ENCODE results near the gene SHPK.
"Not testable (repeated sequence)": the region's sequence is repeated elsewhere in the genome, so short reads cannot be mapped to it uniquely, and the experiment has no call there.

The SHPK gene

GRCh38 chr17:3590768-3591167 is 45.3 kb downstream of the SHPK start:
- no peak for DNase-seq (ENCODE audit: low read depth in 3 of 3, low spot score in 1 of 3)

GRCh38 chr17:3590231-3590630 is 45.8 kb downstream of the SHPK start:
- no peak for DNase-seq (ENCODE audit: low read depth in 3 of 3, low spot score in 1 of 3)

GRCh38 chr17:3589784-3590183 is 46.3 kb downstream of the SHPK start:
- DNase-seq (ENCODE audit: low read depth in 3 of 3, low spot score in 1 of 3), result no peak

- no peak for DNase-seq (ENCODE audit: low read depth in 3 of 3, low spot score in 1 of 3)
Observed at GRCh38 chr17:3585826-3586225, 50.2 kb downstream of the SHPK start.

GRCh38 chr17:3583456-3583855 is 52.6 kb downstream of the SHPK start:
- no peak for DNase-seq (ENCODE audit: low read depth in 3 of 3, low spot score in 1 of 3)

GRCh38 chr17:3582915-3583314 is 53.1 kb downstream of the SHPK start:
- DNase-seq (ENCODE audit: low read depth in 3 of 3, low spot score in 1 of 3), result no peak

- DNase-seq (ENCODE audit: low read depth in 3 of 3, low spot score in 1 of 3), result not testable (repeated sequence)
Observed at GRCh38 chr17:3578667-3579066, 57.4 kb downstream of the SHPK start.

GRCh38 chr17:3576970-3577369 is 59.1 kb downstream of the SHPK start:
- DNase-seq (ENCODE audit: low read depth in 3 of 3, low spot score in 1 of 3), result no peak

- DNase-seq (ENCODE audit: low read depth in 3 of 3, low spot score in 1 of 3), result no peak
Observed at GRCh38 chr17:3575511-3575910, 60.5 kb downstream of the SHPK start.

GRCh38 chr17:3574231-3574630 is 61.8 kb downstream of the SHPK start:
- no peak for DNase-seq (ENCODE audit: low read depth in 3 of 3, low spot score in 1 of 3)

- DNase-seq (ENCODE audit: low read depth in 3 of 3, low spot score in 1 of 3), result no peak
Observed at GRCh38 chr17:3573246-3574100, 62.6 kb downstream of the SHPK start.

- no peak for DNase-seq (ENCODE audit: low read depth in 3 of 3, low spot score in 1 of 3)
Observed at GRCh38 chr17:3572231-3572630, 63.8 kb downstream of the SHPK start.

GRCh38 chr17:3571043-3571900 is 64.8 kb downstream of the SHPK start:
- no peak for DNase-seq (ENCODE audit: low read depth in 3 of 3, low spot score in 1 of 3)

GRCh38 chr17:3569534-3570137 is 66.4 kb downstream of the SHPK start:
- no peak for DNase-seq (ENCODE audit: low read depth in 3 of 3, low spot score in 1 of 3)

GRCh38 chr17:3566551-3566950 is 69.5 kb downstream of the SHPK start:
- no peak for DNase-seq (ENCODE audit: low read depth in 3 of 3, low spot score in 1 of 3)

- DNase-seq (ENCODE audit: low read depth in 3 of 3, low spot score in 1 of 3), result no peak
Observed at GRCh38 chr17:3565143-3565542, 70.9 kb downstream of the SHPK start.

GRCh38 chr17:3564241-3564640 is 71.8 kb downstream of the SHPK start:
- DNase-seq (ENCODE audit: low read depth in 3 of 3, low spot score in 1 of 3), result not testable (repeated sequence)

- DNase-seq (ENCODE audit: low read depth in 3 of 3, low spot score in 1 of 3), result no peak
Observed at GRCh38 chr17:3559270-3559645, 76.8 kb downstream of the SHPK start.

GRCh38 chr17:3558603-3559269 is 77.3 kb downstream of the SHPK start:
- DNase-seq (ENCODE audit: low read depth in 3 of 3, low spot score in 1 of 3), result peak; percentile 10 to 22 (median 18)

Data from stimulated activated CD4-positive, alpha-beta T cell treated with anti-CD3 and anti-CD28 coated beads, TNF-alpha, amount 100 ng/mL, for 1 hour (primary cell).